CD4-positive, alpha-beta T cell treated with Interleukin-4 for 4 hours (primary cell): ENCODE results near the gene STX16.

Source experiments
- DNase-seq: peaks from one replicate; pipeline ENCODE4 v3.0.0-alpha.2; 2020

STX16 gene

GRCh38 chr20:58700121-58700821, 49.2 kb downstream of the STX16 start:
- DNase-seq = no peak

- no peak for DNase-seq
These were observed 49.7 kb downstream of the STX16 start for GRCh38 chr20:58700823-58701222.

GRCh38 chr20:58701431-58702160, 50.5 kb downstream of the STX16 start:
- no peak for DNase-seq

- DNase-seq = no peak
These were observed 51.1 kb downstream of the STX16 start for GRCh38 chr20:58702161-58702510.

- no peak for DNase-seq
These were observed 52.0 kb downstream of the STX16 start for GRCh38 chr20:58702859-58703648.

- DNase-seq = no peak
These were observed 52.8 kb downstream of the STX16 start for GRCh38 chr20:58703765-58704371.

GRCh38 chr20:58705208-58705926, 54.3 kb downstream of the STX16 start:
- no peak for DNase-seq

- DNase-seq = no peak
These were observed 55.2 kb downstream of the STX16 start for GRCh38 chr20:58706150-58706892.

GRCh38 chr20:58706975-58707681, 56.0 kb downstream of the STX16 start:
- DNase-seq = no peak

- no peak for DNase-seq
These were observed 56.7 kb downstream of the STX16 start for GRCh38 chr20:58707770-58708169.

- DNase-seq = no peak
These were observed 57.3 kb downstream of the STX16 start for GRCh38 chr20:58708246-58708931.

GRCh38 chr20:58709013-58709702, 58.1 kb downstream of the STX16 start:
- no peak for DNase-seq

- no peak for DNase-seq
These were observed 58.6 kb downstream of the STX16 start for GRCh38 chr20:58709703-58710039.

- no peak for DNase-seq
These were observed 59.6 kb downstream of the STX16 start for GRCh38 chr20:58710481-58711265.

- no peak for DNase-seq
These were observed 60.4 kb downstream of the STX16 start for GRCh38 chr20:58711266-58712051.

GRCh38 chr20:58712151-58712791, 61.2 kb downstream of the STX16 start:
- DNase-seq = no peak

GRCh38 chr20:58712806-58713731, 62.0 kb downstream of the STX16 start:
- no peak for DNase-seq
